Activated naive CD4-positive, alpha-beta T cell treated with anti-CD3 and anti-CD28 coated beads, Interleukin-2, amount 10 ng/mL, durations not matched to agents 7 days and 5 days (primary cell): ENCODE measurements around the gene SLC6A13.
"Not testable (repeated sequence)": the region's sequence is repeated elsewhere in the genome, so short reads cannot be mapped to it uniquely, and the experiment has no call there.

Experiments used
- CTCF ChIA-PET: fragments of 350-600 bp; sonication (Branson Sonifier 250); formaldehyde crosslinking; loops from one replicate; lab custom pipeline; 2021; ENCODE audit warnings: antibody characterized with exemption; lab: Charles Lee
- DNase-seq: peaks from one replicate; pipeline ENCODE4 v3.0.0-alpha.2; 2020
- H3K27ac Mint-ChIP-seq: one replicate; pipeline ENCODE4 v1.8.0; 2021; ENCODE audit warnings: mild to moderate bottlenecking, moderate library complexity, mixed read lengths
- H3K27me3 Mint-ChIP-seq: one replicate; pipeline ENCODE4 v1.8.0; 2021; ENCODE audit warnings: mild to moderate bottlenecking, mixed read lengths
- H3K36me3 Mint-ChIP-seq: one replicate; pipeline ENCODE4 v1.8.0; 2021; ENCODE audit warnings: mixed read lengths
- H3K4me1 Mint-ChIP-seq: one replicate; pipeline ENCODE4 v1.8.0; 2021; ENCODE audit warnings: mixed read lengths
- H3K4me3 Mint-ChIP-seq: one replicate; pipeline ENCODE4 v1.8.0; 2021; ENCODE audit warnings: mild to moderate bottlenecking, moderate library complexity, mixed read lengths
- H3K9me3 Mint-ChIP-seq: one replicate; pipeline ENCODE4 v1.8.0; 2021; ENCODE audit warnings: mixed read lengths

SLC6A13 gene

DNA sequence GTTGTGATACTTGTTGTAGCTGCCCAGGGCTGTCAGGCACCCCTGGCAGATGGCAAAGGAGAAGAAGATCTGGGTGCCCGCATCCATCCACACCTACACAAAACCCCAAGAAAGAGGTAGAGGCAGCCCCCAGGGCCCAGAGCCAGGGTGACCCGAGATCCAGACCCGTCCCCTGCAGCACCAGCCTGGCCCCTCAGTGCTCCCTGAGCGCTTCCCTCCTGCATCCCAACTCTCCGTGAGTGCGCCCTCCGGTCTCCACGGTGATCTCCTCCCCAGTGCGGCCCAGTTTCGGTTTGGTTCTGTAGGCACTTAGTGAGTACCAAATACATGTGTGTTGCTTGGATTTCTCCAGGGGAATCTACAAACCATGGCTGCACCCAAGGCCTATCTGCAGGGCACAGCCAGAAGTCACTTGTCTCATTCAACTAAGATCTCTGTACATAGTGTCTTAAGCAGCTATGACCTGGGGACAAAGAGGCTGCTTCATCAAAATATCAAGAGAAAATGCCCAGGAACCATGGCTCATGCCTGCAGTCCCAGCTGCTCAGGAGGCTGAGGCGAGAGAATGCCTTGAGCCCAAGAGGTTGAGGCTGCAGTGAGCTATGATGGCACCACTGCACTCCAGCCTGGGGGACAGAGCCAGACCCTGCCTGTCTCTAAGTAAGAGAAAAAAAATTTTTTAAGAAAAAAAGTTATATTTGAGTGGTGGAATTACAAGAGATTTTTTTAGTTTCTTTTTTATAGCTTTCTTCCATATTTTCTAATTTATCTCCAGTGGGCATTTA, 64.5 kb downstream of the SLC6A13 start:
- H3K36me3 Mint-ChIP-seq = no peaks in the 10 kb centered on the region
- no peak for DNase-seq
- no peak overlapping the region for H3K27ac Mint-ChIP-seq
- peaks cover 1% of the 10 kb centered on the region for H3K9me3 Mint-ChIP-seq
- CTCF ChIA-PET = no interaction called here
- peaks cover 34% of the 10 kb centered on the region for H3K27me3 Mint-ChIP-seq
- no peaks in the 10 kb centered on the region for H3K4me1 Mint-ChIP-seq
- no peak overlapping the region for H3K4me3 Mint-ChIP-seq

DNA sequence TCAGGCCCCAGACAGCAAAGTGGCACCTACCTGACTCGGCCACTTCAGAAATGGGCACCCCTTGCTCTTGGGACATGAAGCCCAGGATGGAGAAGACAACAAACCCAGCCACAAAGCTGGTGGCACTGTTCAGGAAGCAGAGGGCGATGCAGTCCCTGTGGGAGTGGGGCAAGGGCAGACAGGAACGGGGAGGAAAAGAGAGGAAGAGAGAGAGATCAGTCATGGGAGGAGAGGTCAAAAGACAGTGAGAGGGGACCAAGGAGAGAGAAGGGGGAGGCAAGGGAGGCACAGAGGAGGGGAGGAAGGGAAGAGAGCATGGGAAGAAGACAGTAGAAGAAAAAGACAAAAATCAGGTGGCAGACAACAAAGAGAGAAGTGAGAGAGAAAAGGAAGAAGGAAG, 65.3 kb downstream of the SLC6A13 start:
- Mint-ChIP-seq H3K4me1 (no peaks in the 10 kb centered on the region), H3K4me3 (no peak overlapping the region), H3K36me3 (no peaks in the 10 kb centered on the region), H3K27ac (peak overlapping the region; percentile 31), H3K9me3 (peaks cover 1% of the 10 kb centered on the region), H3K27me3 (peaks cover 29% of the 10 kb centered on the region)
- no peak for DNase-seq
- CTCF ChIA-PET = no interaction called here

DNA sequence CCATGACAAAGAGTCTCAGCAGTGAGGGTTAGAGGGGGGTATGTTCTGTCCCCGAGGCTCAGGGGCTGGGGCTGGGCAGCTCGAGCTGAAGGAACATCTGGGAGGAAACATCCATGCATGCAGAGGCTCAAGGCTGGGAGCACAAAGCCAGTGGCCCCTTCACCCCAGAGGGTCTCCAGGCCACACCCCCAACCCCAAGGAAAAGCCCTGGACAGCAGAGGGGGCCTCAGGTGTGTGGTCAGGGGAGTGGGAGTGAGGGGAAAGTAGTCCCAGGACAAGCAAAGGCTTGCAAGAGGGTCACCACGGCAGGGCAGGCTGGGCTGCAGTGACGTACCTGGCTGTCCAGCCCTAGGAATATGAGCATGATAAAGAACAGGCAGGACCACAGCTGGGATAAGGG, 66.2 kb downstream of the SLC6A13 start:
- Mint-ChIP-seq H3K27me3 (peaks cover 20% of the 10 kb centered on the region), H3K4me1 (no peaks in the 10 kb centered on the region), H3K27ac (no peak overlapping the region), H3K36me3 (no peaks in the 10 kb centered on the region), H3K9me3 (peaks cover 1% of the 10 kb centered on the region), H3K4me3 (no peak overlapping the region)
- DNase-seq = no peak
- CTCF ChIA-PET = no interaction called here

DNA sequence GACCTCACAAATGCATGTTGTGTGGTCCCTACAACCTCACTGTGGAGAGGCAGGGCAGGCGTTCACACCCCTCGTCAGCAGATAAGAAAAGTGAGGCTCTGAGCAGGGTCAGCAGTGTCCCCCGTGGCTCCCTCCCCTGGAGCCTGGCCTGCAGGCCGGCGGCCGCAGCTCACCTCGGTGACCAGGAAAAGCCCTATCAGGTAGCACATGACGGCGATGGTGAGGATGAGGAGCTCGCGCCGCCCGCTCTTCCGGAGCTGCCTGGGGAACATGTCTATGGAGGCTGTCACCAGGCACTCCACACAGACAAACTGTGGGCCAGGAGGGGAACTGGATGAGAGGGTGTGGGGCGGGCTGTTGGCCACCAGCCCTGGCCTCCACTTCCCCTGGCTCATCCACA, 66.7 kb downstream of the SLC6A13 start:
- CTCF ChIA-PET = no interaction called here
- peaks cover 17% of the 10 kb centered on the region for H3K27me3 Mint-ChIP-seq
- DNase-seq = no peak
- H3K9me3 Mint-ChIP-seq = peaks cover 1% of the 10 kb centered on the region
- H3K4me3 Mint-ChIP-seq = no peak overlapping the region
- H3K27ac Mint-ChIP-seq = no peak overlapping the region
- H3K36me3 Mint-ChIP-seq = no peaks in the 10 kb centered on the region
- no peaks in the 10 kb centered on the region for H3K4me1 Mint-ChIP-seq

DNA sequence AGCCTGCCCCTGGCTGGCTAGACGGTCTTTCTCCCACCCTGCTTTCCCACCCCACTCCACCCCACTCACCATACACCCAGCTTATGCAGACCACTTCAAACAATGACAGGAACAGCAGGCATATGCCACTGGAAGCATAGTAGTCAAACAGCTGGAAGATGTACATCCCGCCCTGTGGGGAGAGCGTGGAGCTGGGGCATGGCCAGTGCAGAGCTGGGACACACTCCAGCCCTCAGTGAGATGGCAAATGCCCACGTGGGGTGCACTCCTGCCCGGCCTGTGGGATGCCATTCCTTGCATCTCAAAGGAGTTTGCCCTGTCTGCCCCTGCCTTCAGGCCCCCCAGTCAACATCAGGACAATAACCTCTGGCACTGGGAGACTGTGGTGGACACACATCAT, 67.5 kb downstream of the SLC6A13 start:
- Mint-ChIP-seq H3K4me1 (no peaks in the 10 kb centered on the region), H3K4me3 (no peak overlapping the region)
- CTCF ChIA-PET = no interaction called here

DNA sequence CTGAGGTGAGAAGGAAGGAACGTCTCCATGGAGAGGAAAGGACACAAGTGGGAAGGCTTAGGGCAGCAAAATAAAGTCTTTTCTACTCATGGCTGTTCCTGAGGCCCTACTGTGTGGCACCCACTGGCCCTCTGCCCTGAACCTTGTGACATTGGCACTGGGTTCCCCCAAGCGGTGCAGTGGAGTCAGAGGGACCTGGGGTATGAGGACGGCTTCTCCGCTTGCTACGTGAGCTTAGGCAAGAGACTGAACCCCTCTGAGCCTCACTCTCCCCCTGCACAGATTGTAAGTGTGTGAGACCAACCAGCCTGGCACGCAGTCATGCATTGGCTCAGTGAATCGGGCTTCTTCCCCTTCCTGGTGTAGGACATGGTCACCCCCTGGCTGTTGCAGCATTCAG, 68.4 kb downstream of the SLC6A13 start:
- DNase-seq = no peak
- Mint-ChIP-seq H3K27me3 (peaks cover 25% of the 10 kb centered on the region), H3K36me3 (no peaks in the 10 kb centered on the region), H3K4me1 (no peaks in the 10 kb centered on the region), H3K4me3 (no peak overlapping the region), H3K9me3 (peaks cover 1% of the 10 kb centered on the region), H3K27ac (no peak overlapping the region)
- CTCF ChIA-PET = no interaction called here

More for the DNA sequence above, 67.5 kb downstream of the SLC6A13 start:
- H3K9me3 Mint-ChIP-seq = peaks cover 1% of the 10 kb centered on the region
- no peak overlapping the region for H3K27ac Mint-ChIP-seq
- DNase-seq = no peak
- H3K36me3 Mint-ChIP-seq = no peaks in the 10 kb centered on the region
- H3K27me3 Mint-ChIP-seq = peaks cover 16% of the 10 kb centered on the region

DNA sequence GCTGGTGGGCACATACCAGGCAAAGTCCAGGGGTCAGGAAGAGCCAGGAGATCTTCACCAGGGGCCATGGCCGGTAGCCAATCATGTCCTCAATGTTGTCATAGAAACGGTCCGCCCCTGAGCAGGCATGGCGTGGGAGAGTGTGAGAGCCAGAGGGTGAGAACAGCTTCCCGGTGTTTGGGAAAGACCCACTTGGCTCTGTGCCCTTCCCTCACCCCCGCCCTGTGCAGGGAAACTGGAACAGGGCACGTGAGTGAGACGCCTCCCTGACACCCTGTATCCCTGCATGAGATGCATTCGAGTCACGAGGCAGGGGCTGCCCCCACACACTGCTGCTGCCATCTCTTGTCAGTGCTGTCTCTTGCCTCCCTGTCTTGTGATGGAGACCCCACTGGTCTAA, 69.4 kb downstream of the SLC6A13 start:
- Mint-ChIP-seq H3K36me3 (no peaks in the 10 kb centered on the region), H3K27me3 (peaks cover 34% of the 10 kb centered on the region), H3K9me3 (peaks cover 1% of the 10 kb centered on the region), H3K4me1 (peaks cover 3% of the 10 kb centered on the region), H3K27ac (no peak overlapping the region), H3K4me3 (no peak overlapping the region)
- DNase-seq = no peak
- CTCF ChIA-PET = no interaction called here

DNA sequence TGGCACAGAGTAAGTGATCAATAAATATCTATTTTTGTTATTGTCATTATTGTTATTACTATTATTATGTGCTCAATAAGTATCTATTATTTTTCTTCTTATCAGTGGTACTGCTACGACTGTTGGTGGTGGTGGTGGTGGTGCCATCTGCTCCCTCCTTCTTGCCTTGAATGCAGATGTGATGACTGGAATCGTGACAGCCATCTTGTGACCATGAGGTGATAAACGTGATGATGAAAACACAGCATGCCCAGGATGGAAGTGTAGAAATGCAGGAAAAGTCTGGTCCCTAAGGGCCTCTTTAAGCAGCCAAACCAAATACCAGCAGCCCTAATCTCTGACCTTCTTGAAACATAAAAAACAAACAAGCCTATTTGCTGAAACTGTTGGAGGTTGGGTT, 71.1 kb downstream of the SLC6A13 start:
- H3K27ac Mint-ChIP-seq = peak overlapping the region; percentile 11
- no peaks in the 10 kb centered on the region for H3K9me3 Mint-ChIP-seq
- no peaks in the 10 kb centered on the region for H3K36me3 Mint-ChIP-seq
- CTCF ChIA-PET = no interaction called here
- DNase-seq = no peak
- H3K4me1 Mint-ChIP-seq = peaks cover 3% of the 10 kb centered on the region
- no peak overlapping the region for H3K4me3 Mint-ChIP-seq
- peaks cover 40% of the 10 kb centered on the region for H3K27me3 Mint-ChIP-seq

DNA sequence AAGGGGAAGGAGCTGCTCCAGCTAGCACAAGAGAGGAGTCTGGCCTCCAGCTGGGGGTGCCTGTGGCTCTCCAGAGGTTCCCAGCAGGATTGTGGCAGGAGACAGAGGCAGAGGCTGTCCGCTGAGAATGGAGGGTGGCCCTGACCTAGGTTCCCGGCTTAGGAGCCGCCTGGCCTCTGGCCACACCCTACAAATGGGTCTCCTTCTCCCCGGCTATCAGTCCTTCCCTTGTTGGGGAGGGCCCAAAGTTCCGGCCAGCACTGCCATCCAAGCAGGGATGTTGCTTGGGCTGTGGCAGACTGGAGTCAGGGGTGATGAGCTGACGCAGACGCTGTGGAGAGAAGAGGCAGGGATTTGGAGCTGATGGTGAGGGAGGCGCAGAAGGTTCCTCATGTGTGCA, 71.8 kb downstream of the SLC6A13 start:
- H3K36me3 Mint-ChIP-seq = no peaks in the 10 kb centered on the region
- H3K27me3 Mint-ChIP-seq = peaks cover 47% of the 10 kb centered on the region
- CTCF ChIA-PET = no interaction called here
- H3K4me1 Mint-ChIP-seq = peaks cover 3% of the 10 kb centered on the region
- H3K9me3 Mint-ChIP-seq = no peaks in the 10 kb centered on the region
- no peak for DNase-seq
- no peak overlapping the region for H3K27ac Mint-ChIP-seq
- H3K4me3 Mint-ChIP-seq = no peak overlapping the region

DNA sequence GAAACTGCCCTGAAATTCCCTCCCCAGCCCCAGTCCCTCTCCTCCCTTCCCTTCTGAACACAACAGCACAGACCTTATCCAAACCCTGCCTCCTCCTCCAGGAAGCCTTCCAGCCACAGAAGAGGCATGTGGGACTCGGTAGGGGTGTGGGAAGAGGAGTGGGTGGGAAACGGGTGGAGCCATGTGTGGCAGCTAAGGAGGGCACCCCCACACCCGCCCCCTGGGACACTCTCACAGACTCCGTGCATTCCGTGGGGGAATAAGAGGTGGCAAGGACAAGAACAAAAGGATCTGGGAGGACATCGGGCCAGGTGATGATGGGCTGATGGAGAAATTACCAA, 73.0 kb downstream of the SLC6A13 start:
- CTCF ChIA-PET = interaction anchor here (0.9 to 1.0 kb wide), 2 partner anchors 10 to 28 kb away, joined by 3 read pairs; no protein-coding TSS in a partner anchor

DNA sequence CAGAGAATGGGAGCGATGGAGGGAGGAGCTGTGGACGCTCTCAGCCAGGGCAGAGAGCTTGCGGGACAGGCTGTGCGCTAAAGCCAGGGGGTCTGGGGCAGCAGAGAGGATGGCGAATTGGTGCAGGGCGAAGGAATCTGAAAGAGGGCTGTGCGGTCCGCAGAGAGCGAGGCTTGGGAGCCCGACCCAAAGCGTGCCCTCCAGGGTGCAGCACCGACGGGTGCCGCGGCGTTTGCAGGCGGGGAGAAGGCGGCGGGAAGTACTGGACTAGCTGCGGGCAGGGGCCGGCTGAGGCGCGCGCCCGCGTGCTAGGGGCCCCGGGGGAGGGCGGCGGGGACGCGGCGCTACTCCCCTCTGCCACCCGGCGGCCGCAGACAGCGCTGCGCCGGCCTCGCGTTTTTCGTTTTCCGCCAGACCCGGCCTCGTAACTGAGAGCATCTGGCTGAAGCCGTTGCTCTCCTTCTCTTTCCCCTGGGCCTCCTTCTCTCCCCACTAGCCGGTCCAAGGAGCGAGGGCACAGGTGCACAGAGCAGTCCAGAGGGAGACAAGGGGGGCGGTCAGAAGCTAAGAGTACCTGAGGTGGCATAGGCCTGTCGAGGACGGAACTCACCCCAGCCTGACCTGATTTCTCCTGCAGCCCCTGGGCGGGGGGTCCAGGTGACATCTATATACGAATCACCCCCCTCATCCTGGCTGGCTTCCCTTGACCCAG, 73.6 kb downstream of the SLC6A13 start:
- H3K27me3 Mint-ChIP-seq = peaks cover 47% of the 10 kb centered on the region
- peaks cover 3% of the 10 kb centered on the region for H3K4me1 Mint-ChIP-seq
- peak; percentile 52 for DNase-seq
- no peaks in the 10 kb centered on the region for H3K9me3 Mint-ChIP-seq
- no peaks in the 10 kb centered on the region for H3K36me3 Mint-ChIP-seq
- H3K27ac Mint-ChIP-seq = no peak overlapping the region
- H3K4me3 Mint-ChIP-seq = peak overlapping the region; percentile 68
- CTCF ChIA-PET = interaction anchor here (0.7 to 1.0 kb wide), 3 partner anchors 9 to 28 kb away, joined by 3 read pairs; no protein-coding TSS in a partner anchor

More for the DNA sequence above, 73.0 kb downstream of the SLC6A13 start:
- H3K27ac Mint-ChIP-seq = no peak overlapping the region
- H3K4me3 Mint-ChIP-seq = no peak overlapping the region
- H3K9me3 Mint-ChIP-seq = no peaks in the 10 kb centered on the region
- H3K36me3 Mint-ChIP-seq = no peaks in the 10 kb centered on the region
- H3K4me1 Mint-ChIP-seq = peaks cover 3% of the 10 kb centered on the region
- H3K27me3 Mint-ChIP-seq = peaks cover 47% of the 10 kb centered on the region
- no peak for DNase-seq

DNA sequence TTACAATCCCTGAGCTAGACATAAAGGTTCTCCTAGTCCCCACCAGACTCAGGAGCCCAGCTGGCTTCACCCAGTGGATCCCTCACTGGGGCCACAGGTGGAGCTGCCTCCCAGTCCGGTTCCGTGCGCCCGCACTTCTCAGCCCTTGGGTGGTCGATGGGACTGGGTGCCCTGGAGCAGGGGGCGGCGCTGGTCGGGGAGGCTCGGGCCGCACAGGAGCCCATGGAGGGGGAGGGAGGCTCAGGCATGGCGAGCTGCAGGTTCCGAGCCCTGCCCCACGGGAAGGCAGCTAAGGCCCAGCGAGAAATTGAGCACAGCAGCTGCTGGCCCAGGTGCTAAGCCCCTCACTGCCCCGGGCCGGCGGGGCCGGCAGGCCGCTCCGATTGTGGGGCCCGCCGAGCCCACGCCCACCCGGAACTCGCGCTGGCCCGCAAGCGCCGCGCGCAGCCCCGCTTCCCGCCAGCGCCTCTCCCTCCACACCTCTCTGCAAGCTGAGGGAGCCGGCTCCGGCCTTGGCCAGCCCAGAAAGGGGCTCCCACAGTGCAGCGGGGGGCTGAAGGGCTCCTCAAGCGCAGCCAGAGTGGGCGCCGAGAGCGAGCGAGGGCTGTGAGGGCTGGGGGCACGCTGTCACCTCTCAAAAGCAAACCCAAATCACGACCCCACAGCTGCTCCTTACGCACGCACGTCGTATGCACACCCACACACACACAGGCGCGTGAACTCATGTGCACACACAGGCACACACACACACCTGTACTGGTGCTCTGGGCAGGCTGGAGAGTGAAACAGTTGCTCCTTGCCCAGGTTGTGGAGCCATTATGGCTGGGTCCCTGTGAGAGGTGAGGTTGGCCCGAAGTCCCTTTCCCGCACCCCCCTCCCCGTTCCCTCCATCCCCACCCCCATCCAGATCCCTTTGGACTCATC, 74.4 kb downstream of the SLC6A13 start:
- peaks cover 47% of the 10 kb centered on the region for H3K27me3 Mint-ChIP-seq
- H3K4me3 Mint-ChIP-seq = peak overlapping the region; percentile 68

DNA sequence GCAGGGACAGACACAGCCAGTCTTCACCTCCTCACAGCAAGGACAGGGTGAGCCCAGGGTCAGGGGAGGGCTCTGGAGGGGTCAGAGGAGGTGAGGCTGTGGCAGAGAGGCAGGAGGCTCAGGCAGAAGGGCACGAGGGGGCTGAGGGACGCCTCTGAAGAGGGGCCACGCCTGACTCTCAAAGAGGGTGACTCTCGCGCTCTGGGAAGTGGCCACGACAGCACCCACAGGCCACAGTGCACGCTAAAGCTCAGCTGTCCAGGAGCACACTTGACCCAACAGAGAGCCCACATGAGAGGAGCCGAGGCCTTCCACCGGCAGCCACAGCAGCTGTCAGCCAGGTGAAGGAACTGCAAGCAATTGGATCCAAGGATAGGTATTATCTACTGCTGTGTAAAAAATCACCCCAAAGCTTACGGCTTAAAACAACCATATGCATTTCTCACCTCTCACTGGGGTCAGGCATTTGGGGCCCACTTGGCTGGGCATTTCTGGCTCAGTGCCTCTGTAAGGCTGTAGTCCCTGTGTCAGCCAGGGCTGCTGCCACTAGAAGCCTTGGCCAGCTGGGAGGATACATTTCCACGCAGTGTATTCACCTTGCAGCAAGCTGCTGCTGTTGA, 76.5 kb downstream of the SLC6A13 start:
- no peaks in the 10 kb centered on the region for H3K36me3 Mint-ChIP-seq
- peaks cover 3% of the 10 kb centered on the region for H3K4me1 Mint-ChIP-seq
- H3K27ac Mint-ChIP-seq = no peak overlapping the region
- no peak overlapping the region for H3K4me3 Mint-ChIP-seq
- no peaks in the 10 kb centered on the region for H3K9me3 Mint-ChIP-seq
- CTCF ChIA-PET = interaction anchor here (0.9 to 1.0 kb wide), 3 partner anchors 9 to 33 kb away, joined by 3 read pairs; no protein-coding TSS in a partner anchor
- peaks cover 44% of the 10 kb centered on the region for H3K27me3 Mint-ChIP-seq
- DNase-seq = no peak

More for the DNA sequence above, 74.4 kb downstream of the SLC6A13 start:
- H3K36me3 Mint-ChIP-seq, H3K27ac Mint-ChIP-seq, H3K9me3 Mint-ChIP-seq, H3K4me1 Mint-ChIP-seq, DNase-seq: not testable (repeated sequence)
- CTCF ChIA-PET = interaction anchor here (0.7 to 0.9 kb wide), 2 partner anchors 8 to 10 kb away, joined by 3 read pairs; no protein-coding TSS in a partner anchor

DNA sequence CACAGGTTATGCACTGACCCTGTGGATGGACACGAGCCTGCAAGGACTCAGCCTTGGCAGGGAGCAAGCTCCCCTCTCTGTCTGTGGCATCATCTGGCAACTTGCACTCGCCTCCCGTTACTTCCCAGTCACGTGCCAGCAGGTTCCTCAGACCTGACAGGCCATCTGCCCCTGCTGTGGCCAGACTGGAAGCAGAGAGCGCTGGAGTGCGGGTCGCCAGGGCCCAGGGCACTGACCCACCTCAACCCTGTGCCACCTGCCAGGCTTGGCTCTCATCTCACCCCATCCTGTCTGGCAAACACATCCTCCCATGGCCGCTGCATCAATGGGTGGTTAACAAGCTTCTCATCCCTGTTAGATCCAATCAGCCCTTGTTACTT, 77.1 kb downstream of the SLC6A13 start:
- H3K4me3 Mint-ChIP-seq = no peak overlapping the region
- H3K27ac Mint-ChIP-seq = no peak overlapping the region
- CTCF ChIA-PET = no interaction called here

More for the DNA sequence above, 77.1 kb downstream of the SLC6A13 start:
- Mint-ChIP-seq H3K4me1 (peaks cover 5% of the 10 kb centered on the region), H3K9me3 (no peaks in the 10 kb centered on the region), H3K36me3 (no peaks in the 10 kb centered on the region), H3K27me3 (peaks cover 40% of the 10 kb centered on the region)
- no peak for DNase-seq
